Kidney epithelial cell (primary cell): ENCODE measurements around the gene ENGASE. TPM values are rescaled to one million over a fixed set of nuclear protein-coding genes. Genes with fewer than 3 reads are reported as not detected.

Source experiments
- DNase-seq: peaks from one replicate; pipeline ENCODE4 v3.0.0-alpha.2; 2010; ENCODE audit warnings: low read depth
- H3K27me3 ChIP-seq: 2 replicates; pipeline ENCODE4 v1.6.0; 2011; ENCODE audit warnings: low read length; ENCODE audit not compliant: control insufficient read depth, insufficient read depth
- H3K36me3 ChIP-seq: 2 replicates; pipeline ENCODE4 v1.5.1; 2011; ENCODE audit warnings: low read length; ENCODE audit not compliant: control insufficient read depth, insufficient read depth
- H3K4me3 ChIP-seq: 2 replicates; pipeline ENCODE4 v1.5.1; 2011; ENCODE audit warnings: low read depth, mild to moderate bottlenecking, control low read depth, low read length
- CTCF ChIP-seq: IDR thresholded peaks from 2 replicates; pipeline ENCODE4 v1.5.1; 2011; ENCODE audit warnings: mild to moderate bottlenecking, moderate library complexity, low read length, control low read depth, inconsistent platforms; ENCODE audit not compliant: insufficient read depth, poor library complexity, severe bottlenecking
- total RNA-seq: library from RNA; depleted of rRNA; stranded (reverse); fragments of >200 nt; gene quantifications from 2 replicates; pipeline ENCODE4 v1.2.3, GENCODE V29; 2015

Gene ENGASE
- total RNA-seq, 1 donor from 2014 or later: 9.0 TPM

- TF ChIP-seq CTCF: no peak
- no peak overlapping the region for H3K4me3 ChIP-seq
- H3K27me3 ChIP-seq: peaks cover 25% of the 10 kb centered on the region
- no peak for DNase-seq
- H3K36me3 ChIP-seq: no peaks in the 10 kb centered on the region
Observed at GRCh38 chr17:79085154-79085920, 10.7 kb downstream of the ENGASE start.

DNA sequence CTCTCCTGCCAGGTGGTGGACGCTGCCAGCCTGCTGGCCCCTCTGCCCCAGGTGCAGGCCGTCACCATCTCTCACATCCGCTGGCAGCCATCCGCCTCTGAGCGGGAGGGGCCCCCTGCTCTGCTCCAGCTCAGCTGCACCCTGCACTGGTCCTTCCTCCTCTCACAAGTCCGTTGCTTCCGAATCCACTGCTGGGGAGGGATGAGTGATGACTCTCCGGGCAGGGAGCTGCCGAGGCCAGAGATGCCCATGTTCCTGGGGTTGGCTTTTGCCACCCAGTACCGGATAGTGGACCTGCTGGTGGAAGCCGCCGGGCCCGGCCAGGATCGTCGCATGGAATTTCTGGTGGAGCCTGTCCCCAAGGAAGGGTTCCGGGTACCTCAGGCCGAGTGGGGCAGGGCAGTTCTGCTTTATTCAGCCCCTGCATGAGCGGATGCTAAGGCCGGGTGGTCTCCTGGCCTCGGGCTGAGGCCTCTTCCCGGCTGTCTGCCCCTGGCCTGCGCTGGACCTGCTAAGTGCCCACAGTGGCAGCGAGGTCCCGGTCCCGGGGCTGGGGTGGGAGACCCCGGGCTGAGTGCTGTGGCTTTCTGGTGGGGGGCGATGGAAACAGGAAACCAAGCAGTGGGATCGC, 11.4 kb downstream of the ENGASE start:
- H3K36me3 ChIP-seq: no peaks in the 10 kb centered on the region
- peaks cover 32% of the 10 kb centered on the region for H3K27me3 ChIP-seq

DNA sequence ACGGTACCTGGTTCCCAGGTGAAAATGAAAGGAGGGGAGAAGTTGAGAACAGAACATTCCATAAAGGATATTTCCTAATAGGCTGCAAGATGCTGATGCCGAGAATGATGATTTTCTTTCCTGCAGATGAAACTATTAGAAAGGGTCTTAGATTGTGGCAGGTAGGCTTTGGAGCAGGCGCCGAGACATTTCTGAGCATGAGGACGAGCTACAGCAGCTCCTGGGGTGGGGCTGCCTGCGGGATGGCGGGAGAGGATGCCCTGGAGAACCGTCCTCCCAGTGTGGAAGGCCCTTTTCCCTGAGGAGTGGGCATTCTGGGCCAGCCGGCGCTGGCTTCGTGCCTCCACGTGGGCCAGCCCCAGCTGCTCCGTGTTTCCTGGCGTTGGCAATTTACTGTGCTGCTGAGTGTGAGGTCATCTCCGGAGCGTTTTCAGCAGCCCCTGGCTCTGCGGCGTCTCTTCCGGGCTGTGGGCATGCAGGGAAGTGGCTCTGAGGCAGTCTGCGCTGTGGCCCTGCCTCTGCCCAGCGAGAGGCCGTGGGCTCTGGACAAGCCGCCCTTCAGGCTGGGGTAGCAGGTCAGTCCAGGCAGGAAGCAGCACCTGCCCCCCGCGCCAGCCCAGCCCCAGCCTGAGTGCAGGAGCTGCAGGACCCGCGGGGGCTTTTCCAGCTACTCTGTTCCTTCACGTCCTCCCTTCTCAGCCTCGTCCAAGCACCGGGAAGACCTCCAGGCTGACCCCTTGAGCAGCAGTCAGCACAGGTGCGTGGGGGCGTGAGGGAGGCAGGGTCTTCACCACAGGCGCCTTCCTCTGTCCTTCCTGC, 12.2 kb downstream of the ENGASE start:
- Histone ChIP-seq H3K36me3 (no peaks in the 10 kb centered on the region), H3K27me3 (peaks cover 37% of the 10 kb centered on the region), H3K4me3 (no peak overlapping the region)
- no peak for DNase-seq
- TF ChIP-seq CTCF: no peak

More for the DNA sequence above, 11.4 kb downstream of the ENGASE start:
- no peak overlapping the region for H3K4me3 ChIP-seq
- no peak for TF ChIP-seq CTCF
- no peak for DNase-seq

- TF ChIP-seq CTCF: peak; percentile 82
- H3K27me3 ChIP-seq: peaks cover 37% of the 10 kb centered on the region
- no peak for DNase-seq
- H3K4me3 ChIP-seq: no peak overlapping the region
- no peaks in the 10 kb centered on the region for H3K36me3 ChIP-seq
Observed at GRCh38 chr17:79087428-79088143, 13.0 kb downstream of the ENGASE start.

GRCh38 chr17:79088247-79088996, 13.8 kb downstream of the ENGASE start:
- H3K27me3 ChIP-seq: peaks cover 40% of the 10 kb centered on the region
- no peak for TF ChIP-seq CTCF
- no peak for DNase-seq
- no peaks in the 10 kb centered on the region for H3K36me3 ChIP-seq
- no peak overlapping the region for H3K4me3 ChIP-seq
